ENCODE measurements around the gene TMPRSS2.
A peak's percentile ranks its signal among the peaks of the same experiment; 100 is the strongest.

The TMPRSS2 gene

GRCh38 chr21:41509733-41510132 lies 1.8 kb upstream of the TMPRSS2 start:
- H3K27ac ChIP-seq (ENCODE audit: low read depth, low read length): no peak overlapping the region
- H3K4me1 ChIP-seq (ENCODE audit: control insufficient read depth, insufficient read depth, low read length): peaks cover 16% of the 10 kb centered on the region

DNA sequence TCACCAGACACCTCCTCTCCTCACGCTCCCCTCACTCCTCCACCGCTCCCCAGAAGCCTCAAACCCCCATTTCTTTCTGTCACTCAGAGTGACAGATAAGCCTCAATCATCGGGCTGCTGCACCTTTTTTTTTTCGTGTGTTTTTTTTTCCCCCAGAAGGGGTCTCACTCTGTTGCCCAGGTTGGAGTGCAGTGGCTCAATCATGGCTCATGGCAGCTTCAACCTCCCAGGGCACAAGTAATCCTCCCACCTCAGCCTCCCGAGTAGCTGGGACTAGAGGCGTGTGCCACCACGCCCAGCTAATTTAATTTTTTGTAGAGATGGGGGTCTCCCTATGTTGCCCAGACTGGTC lies 1.2 kb upstream of the TMPRSS2 start:
- Histone ChIP-seq H3K27me3 (ENCODE audit: control insufficient read depth, insufficient read depth, low read length) (peaks cover 55% of the 10 kb centered on the region), H3K4me3 (ENCODE audit: low read depth, low read length) (peak overlapping the region; percentile 85), H3K36me3 (ENCODE audit: control insufficient read depth, insufficient read depth, low read length) (no peaks in the 10 kb centered on the region), H3K9me3 (ENCODE audit: control insufficient read depth, insufficient read depth, low read depth, low read length) (no peaks in the 10 kb centered on the region), H3K4me1 (ENCODE audit: control insufficient read depth, insufficient read depth, low read length) (peaks cover 16% of the 10 kb centered on the region), H3K9ac (ENCODE audit: low read length) (no peak overlapping the region), H3K27ac (ENCODE audit: low read depth, low read length) (no peak overlapping the region)

More at GRCh38 chr21:41509733-41510132, 1.8 kb upstream of the TMPRSS2 start:
- H3K9ac ChIP-seq (ENCODE audit: low read length): no peak overlapping the region
- no peak overlapping the region for H3K4me3 ChIP-seq (ENCODE audit: low read depth, low read length)
- peaks cover 49% of the 10 kb centered on the region for H3K27me3 ChIP-seq (ENCODE audit: control insufficient read depth, insufficient read depth, low read length)
- H3K9me3 ChIP-seq (ENCODE audit: control insufficient read depth, insufficient read depth, low read depth, low read length): no peaks in the 10 kb centered on the region
- no peaks in the 10 kb centered on the region for H3K36me3 ChIP-seq (ENCODE audit: control insufficient read depth, insufficient read depth, low read length)

DNA sequence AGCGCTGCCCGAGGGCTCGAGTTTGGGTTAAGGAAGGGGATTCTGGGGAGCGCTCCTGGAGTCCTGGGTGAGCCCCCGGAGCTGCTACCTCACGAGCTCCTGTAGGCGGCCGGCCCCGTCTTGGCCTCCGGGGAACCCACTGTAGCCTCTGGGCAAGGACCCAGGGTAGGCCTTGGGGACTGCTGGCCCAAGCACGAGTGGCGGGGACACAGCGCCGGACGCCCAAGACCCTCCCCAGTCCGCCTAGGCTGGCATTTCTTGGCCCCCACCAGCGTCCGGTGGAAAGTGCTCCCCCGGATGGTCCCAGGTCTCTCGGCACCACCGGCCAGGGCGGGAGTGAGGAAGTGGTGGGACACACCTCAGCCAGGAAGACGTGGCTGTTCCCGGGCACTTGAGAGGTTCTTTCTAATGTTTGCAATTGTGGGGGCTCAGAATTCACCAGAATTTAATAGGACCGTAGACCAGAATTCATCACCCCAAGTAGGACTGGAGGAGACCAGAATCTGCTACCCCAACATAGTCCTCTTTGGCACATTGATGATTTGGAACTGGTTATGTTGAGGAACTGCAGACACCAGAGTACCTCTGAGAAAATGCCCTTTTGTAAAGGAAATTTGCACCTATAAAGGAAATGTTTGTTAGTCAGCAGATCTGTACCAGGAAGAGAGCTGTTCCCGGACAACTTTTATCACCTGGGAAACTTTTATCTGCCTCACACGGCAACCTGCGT lies 622 bp upstream of the TMPRSS2 start:
- Histone ChIP-seq H3K9me3 (ENCODE audit: control insufficient read depth, insufficient read depth, low read depth, low read length) (no peaks in the 10 kb centered on the region), H3K9ac (ENCODE audit: low read length) (peak overlapping the region; percentile 32), H3K4me3 (ENCODE audit: low read depth, low read length) (peak overlapping the region; percentile 85), H3K4me1 (ENCODE audit: control insufficient read depth, insufficient read depth, low read length) (peaks cover 16% of the 10 kb centered on the region), H3K27ac (ENCODE audit: low read depth, low read length) (no peak overlapping the region), H3K27me3 (ENCODE audit: control insufficient read depth, insufficient read depth, low read length) (peaks cover 59% of the 10 kb centered on the region), H3K36me3 (ENCODE audit: control insufficient read depth, insufficient read depth, low read length) (no peaks in the 10 kb centered on the region)

DNA sequence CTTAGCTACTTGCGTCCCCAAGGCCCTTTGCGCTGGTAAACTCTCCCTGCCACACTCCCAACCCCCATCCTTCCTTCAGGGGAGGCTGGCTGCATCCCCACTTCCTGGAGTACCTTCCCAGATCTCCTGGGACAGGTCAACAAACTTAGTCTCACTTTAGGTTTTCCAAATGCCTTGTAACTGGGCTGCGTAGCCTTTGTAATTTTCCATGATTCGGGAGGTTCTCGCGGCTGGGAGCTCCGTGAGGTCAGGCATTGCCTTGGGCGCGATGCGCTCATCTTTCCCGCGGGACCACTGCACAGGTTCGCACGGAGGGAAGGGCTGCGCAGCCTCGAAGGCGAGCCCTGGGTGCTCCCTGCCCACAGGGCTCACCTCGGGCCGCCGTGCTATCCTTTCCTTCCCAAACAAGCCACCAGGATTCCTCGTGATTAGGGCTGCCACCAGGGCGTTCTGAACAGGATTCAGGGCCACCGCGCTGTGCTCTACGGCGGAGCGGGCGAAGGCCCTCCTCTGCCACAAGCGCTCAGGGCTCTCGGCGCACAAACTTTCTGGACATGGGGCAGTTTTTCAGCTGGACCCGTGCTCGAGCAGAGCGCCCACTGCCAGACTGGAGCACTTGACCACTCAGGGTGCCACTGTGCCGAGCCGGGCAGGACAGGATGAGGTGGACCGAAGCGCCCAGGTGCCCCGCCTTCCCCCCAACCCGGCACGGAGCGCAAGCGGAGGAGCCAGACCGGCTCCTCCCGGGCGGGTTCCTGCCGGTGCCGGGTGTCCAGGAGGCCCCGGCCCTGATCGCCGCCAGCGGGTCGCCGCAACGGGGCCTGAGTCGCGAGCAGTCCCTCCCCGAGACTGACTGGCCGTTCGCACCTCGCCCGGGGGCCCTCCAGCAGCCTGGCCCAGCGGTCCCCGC lies 1.1 kb downstream of the TMPRSS2 start:
- no peaks in the 10 kb centered on the region for H3K36me3 ChIP-seq (ENCODE audit: control insufficient read depth, insufficient read depth, low read length)
- H3K4me1 ChIP-seq (ENCODE audit: control insufficient read depth, insufficient read depth, low read length): peaks cover 16% of the 10 kb centered on the region
- H3K9me3 ChIP-seq (ENCODE audit: control insufficient read depth, insufficient read depth, low read depth, low read length): no peaks in the 10 kb centered on the region
- H3K9ac ChIP-seq (ENCODE audit: low read length): peak overlapping the region; percentile 31
- peaks cover 59% of the 10 kb centered on the region for H3K27me3 ChIP-seq (ENCODE audit: control insufficient read depth, insufficient read depth, low read length)
- peak overlapping the region; percentile 85 for H3K4me3 ChIP-seq (ENCODE audit: low read depth, low read length)
- H3K27ac ChIP-seq (ENCODE audit: low read depth, low read length): no peak overlapping the region

- Histone ChIP-seq H3K36me3 (ENCODE audit: control insufficient read depth, insufficient read depth, low read length) (no peaks in the 10 kb centered on the region), H3K4me1 (ENCODE audit: control insufficient read depth, insufficient read depth, low read length) (peaks cover 16% of the 10 kb centered on the region), H3K9me3 (ENCODE audit: control insufficient read depth, insufficient read depth, low read depth, low read length) (no peaks in the 10 kb centered on the region), H3K27ac (ENCODE audit: low read depth, low read length) (no peak overlapping the region), H3K4me3 (ENCODE audit: low read depth, low read length) (peak overlapping the region; percentile 85), H3K9ac (ENCODE audit: low read length) (no peak overlapping the region), H3K27me3 (ENCODE audit: control insufficient read depth, insufficient read depth, low read length) (peaks cover 59% of the 10 kb centered on the region)
Observed at GRCh38 chr21:41506005-41506594, 1.9 kb downstream of the TMPRSS2 start.

DNA sequence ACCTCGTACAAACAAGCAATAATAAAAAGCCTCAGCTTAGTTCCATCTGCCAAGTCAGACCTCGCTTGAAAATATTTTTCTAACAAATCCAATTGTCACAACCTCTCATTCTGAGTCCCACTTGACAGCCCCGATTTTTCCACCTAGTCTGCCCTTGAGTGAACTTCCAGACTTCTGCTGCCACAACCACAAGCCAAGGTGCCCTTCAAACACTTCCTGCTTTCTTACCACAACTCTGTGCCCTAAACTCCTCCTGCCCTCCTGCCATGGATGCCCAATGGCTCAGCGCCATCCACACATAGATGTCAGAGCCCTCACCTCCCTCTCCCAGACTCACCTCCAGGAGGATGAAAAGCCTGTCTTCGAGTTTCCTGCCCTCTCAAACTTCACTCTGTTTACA lies 3.9 kb downstream of the TMPRSS2 start:
- H3K4me3 ChIP-seq (ENCODE audit: low read depth, low read length): no peak overlapping the region
- no peak overlapping the region for H3K27ac ChIP-seq (ENCODE audit: low read depth, low read length)
- no peak overlapping the region for H3K9ac ChIP-seq (ENCODE audit: low read length)
- H3K9me3 ChIP-seq (ENCODE audit: control insufficient read depth, insufficient read depth, low read depth, low read length): no peaks in the 10 kb centered on the region
- H3K36me3 ChIP-seq (ENCODE audit: control insufficient read depth, insufficient read depth, low read length): no peaks in the 10 kb centered on the region
- peaks cover 49% of the 10 kb centered on the region for H3K27me3 ChIP-seq (ENCODE audit: control insufficient read depth, insufficient read depth, low read length)
- peaks cover 16% of the 10 kb centered on the region for H3K4me1 ChIP-seq (ENCODE audit: control insufficient read depth, insufficient read depth, low read length)

- H3K36me3 ChIP-seq (ENCODE audit: control insufficient read depth, insufficient read depth, low read length): no peaks in the 10 kb centered on the region
- H3K9me3 ChIP-seq (ENCODE audit: control insufficient read depth, insufficient read depth, low read depth, low read length): no peaks in the 10 kb centered on the region
- no peak overlapping the region for H3K4me3 ChIP-seq (ENCODE audit: low read depth, low read length)
- no peak overlapping the region for H3K9ac ChIP-seq (ENCODE audit: low read length)
- no peak overlapping the region for H3K27ac ChIP-seq (ENCODE audit: low read depth, low read length)
- H3K4me1 ChIP-seq (ENCODE audit: control insufficient read depth, insufficient read depth, low read length): peaks cover 11% of the 10 kb centered on the region
- H3K27me3 ChIP-seq (ENCODE audit: control insufficient read depth, insufficient read depth, low read length): peaks cover 42% of the 10 kb centered on the region
Observed at GRCh38 chr21:41503331-41503730, 4.6 kb downstream of the TMPRSS2 start.

- Histone ChIP-seq H3K4me1 (ENCODE audit: control insufficient read depth, insufficient read depth, low read length) (peaks cover 11% of the 10 kb centered on the region), H3K27me3 (ENCODE audit: control insufficient read depth, insufficient read depth, low read length) (peaks cover 32% of the 10 kb centered on the region), H3K9ac (ENCODE audit: low read length) (no peak overlapping the region), H3K9me3 (ENCODE audit: control insufficient read depth, insufficient read depth, low read depth, low read length) (no peaks in the 10 kb centered on the region), H3K27ac (ENCODE audit: low read depth, low read length) (no peak overlapping the region), H3K4me3 (ENCODE audit: low read depth, low read length) (no peak overlapping the region), H3K36me3 (ENCODE audit: control insufficient read depth, insufficient read depth, low read length) (no peaks in the 10 kb centered on the region)
Observed at GRCh38 chr21:41501919-41502318, 6.0 kb downstream of the TMPRSS2 start.

DNA sequence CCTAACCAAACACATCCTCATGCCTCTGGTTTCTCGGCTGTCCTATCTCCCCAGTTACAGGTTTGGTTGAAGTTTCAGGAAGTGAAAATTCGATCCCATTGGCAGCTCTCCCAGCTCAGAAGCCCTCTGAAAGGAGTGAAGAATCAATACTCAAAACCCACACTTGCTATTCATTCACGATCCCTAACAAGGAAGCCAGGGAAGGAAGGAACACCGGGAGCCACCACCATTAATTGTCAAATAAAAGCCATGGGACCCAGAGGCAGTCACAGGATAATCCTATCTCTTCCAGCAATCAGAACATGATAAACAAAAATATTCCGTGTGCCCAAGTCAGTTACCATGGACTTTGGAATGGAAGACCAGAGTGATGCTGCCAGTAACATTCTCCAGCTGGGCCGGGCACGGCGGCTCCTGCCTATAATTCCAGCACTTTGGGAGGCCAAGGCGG lies 7.0 kb downstream of the TMPRSS2 start:
- H3K27ac ChIP-seq (ENCODE audit: low read depth, low read length): no peak overlapping the region
- H3K36me3 ChIP-seq (ENCODE audit: control insufficient read depth, insufficient read depth, low read length): no peaks in the 10 kb centered on the region
- peaks cover 22% of the 10 kb centered on the region for H3K27me3 ChIP-seq (ENCODE audit: control insufficient read depth, insufficient read depth, low read length)
- no peak overlapping the region for H3K9ac ChIP-seq (ENCODE audit: low read length)
- H3K4me1 ChIP-seq (ENCODE audit: control insufficient read depth, insufficient read depth, low read length): peaks cover 4% of the 10 kb centered on the region
- H3K4me3 ChIP-seq (ENCODE audit: low read depth, low read length): no peak overlapping the region
- H3K9me3 ChIP-seq (ENCODE audit: control insufficient read depth, insufficient read depth, low read depth, low read length): no peaks in the 10 kb centered on the region

GRCh38 chr21:41500363-41500762 lies 7.6 kb downstream of the TMPRSS2 start:
- no peak overlapping the region for H3K27ac ChIP-seq (ENCODE audit: low read depth, low read length)
- H3K4me1 ChIP-seq (ENCODE audit: control insufficient read depth, insufficient read depth, low read length): no peaks in the 10 kb centered on the region
- H3K36me3 ChIP-seq (ENCODE audit: control insufficient read depth, insufficient read depth, low read length): no peaks in the 10 kb centered on the region
- H3K4me3 ChIP-seq (ENCODE audit: low read depth, low read length): no peak overlapping the region
- H3K9ac ChIP-seq (ENCODE audit: low read length): no peak overlapping the region
- H3K27me3 ChIP-seq (ENCODE audit: control insufficient read depth, insufficient read depth, low read length): peaks cover 16% of the 10 kb centered on the region
- no peaks in the 10 kb centered on the region for H3K9me3 ChIP-seq (ENCODE audit: control insufficient read depth, insufficient read depth, low read depth, low read length)

GRCh38 chr21:41499920-41500319 lies 8.0 kb downstream of the TMPRSS2 start:
- no peaks in the 10 kb centered on the region for H3K9me3 ChIP-seq (ENCODE audit: control insufficient read depth, insufficient read depth, low read depth, low read length)
- no peak overlapping the region for H3K4me3 ChIP-seq (ENCODE audit: low read depth, low read length)
- no peak overlapping the region for H3K9ac ChIP-seq (ENCODE audit: low read length)
- H3K4me1 ChIP-seq (ENCODE audit: control insufficient read depth, insufficient read depth, low read length): no peaks in the 10 kb centered on the region
- no peaks in the 10 kb centered on the region for H3K36me3 ChIP-seq (ENCODE audit: control insufficient read depth, insufficient read depth, low read length)
- H3K27me3 ChIP-seq (ENCODE audit: control insufficient read depth, insufficient read depth, low read length): peaks cover 12% of the 10 kb centered on the region
- no peak overlapping the region for H3K27ac ChIP-seq (ENCODE audit: low read depth, low read length)
